CD4-positive, alpha-beta T cell treated with Interleukin-15 for 1 hour (primary cell): Measurements from ENCODE around the gene PPIE.
"Not testable (repeated sequence)": the region's sequence is repeated elsewhere in the genome, so short reads cannot be mapped to it uniquely, and the experiment has no call there.

Experiments
- DNase-seq: peaks from one replicate; pipeline ENCODE4 v3.0.0-alpha.2; 2020

Gene PPIE

DNA sequence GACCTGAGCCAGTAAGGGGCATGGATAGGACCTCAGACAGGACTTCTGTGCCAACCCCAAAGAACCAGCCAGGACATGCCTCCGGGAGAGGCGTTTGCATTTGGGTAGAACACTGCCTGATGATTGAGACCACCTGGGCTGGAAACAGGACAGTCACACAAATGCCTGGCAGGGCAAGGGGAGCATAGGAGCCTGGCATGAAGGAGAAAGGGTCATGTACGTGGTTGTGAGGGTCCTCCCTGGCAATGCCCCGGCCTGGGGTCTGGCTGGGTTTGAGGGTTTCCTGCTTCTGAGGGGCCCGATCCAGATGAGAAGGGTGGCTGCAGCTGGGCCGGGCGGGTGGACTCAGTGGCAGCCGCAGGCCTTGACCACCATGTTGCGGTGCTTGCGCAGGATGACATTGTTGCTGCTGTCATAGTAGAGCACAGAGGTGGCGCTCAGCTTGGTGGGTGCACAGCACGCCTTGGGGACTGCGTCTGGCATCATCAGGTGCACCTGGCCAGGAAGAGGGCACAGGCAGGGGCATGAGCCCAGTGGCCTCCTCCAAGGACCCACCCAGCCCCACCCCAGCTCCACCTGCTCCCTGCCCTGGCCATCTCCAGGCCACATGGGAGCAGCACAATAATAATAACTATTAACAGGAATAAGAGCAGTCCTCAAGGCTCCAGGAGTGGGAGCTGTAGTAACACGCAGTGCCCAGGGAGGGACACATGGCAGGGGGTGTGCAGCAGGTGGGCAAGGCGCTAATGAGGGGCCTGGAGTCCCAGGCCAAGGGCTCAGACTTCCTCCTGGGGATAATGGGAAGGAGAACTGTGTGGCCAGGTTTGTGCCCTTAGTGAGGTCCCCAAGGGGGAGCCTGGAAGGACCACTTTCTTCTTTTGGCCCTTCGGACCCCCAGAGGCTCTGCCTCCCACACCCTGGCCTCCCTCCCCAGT, 21.7 kb downstream of the PPIE start:
- DNase-seq, result no peak

DNA sequence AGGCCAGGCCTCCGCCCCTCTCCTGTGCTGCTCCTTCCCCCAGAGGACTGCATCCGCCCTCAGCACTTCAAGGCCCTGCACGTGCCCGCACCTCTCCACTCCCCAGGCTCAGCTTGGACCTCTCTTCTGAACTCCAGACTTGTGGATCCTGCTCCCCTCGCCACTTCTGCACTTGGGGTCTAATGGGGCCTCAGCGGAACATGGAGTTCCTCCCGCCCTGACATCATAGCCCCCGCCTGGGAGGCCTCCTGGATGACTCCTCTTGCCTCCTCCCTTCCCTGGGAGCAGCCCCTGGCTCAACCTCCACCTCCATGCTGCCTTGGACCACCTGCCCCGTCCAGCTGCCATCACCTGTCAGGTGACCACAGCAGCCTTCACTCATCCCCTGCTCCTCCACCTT, 22.3 kb downstream of the PPIE start:
- no peak for DNase-seq

GRCh38 chr1:39761557-39762260, 23.0 kb downstream of the PPIE start:
- no peak for DNase-seq

DNA sequence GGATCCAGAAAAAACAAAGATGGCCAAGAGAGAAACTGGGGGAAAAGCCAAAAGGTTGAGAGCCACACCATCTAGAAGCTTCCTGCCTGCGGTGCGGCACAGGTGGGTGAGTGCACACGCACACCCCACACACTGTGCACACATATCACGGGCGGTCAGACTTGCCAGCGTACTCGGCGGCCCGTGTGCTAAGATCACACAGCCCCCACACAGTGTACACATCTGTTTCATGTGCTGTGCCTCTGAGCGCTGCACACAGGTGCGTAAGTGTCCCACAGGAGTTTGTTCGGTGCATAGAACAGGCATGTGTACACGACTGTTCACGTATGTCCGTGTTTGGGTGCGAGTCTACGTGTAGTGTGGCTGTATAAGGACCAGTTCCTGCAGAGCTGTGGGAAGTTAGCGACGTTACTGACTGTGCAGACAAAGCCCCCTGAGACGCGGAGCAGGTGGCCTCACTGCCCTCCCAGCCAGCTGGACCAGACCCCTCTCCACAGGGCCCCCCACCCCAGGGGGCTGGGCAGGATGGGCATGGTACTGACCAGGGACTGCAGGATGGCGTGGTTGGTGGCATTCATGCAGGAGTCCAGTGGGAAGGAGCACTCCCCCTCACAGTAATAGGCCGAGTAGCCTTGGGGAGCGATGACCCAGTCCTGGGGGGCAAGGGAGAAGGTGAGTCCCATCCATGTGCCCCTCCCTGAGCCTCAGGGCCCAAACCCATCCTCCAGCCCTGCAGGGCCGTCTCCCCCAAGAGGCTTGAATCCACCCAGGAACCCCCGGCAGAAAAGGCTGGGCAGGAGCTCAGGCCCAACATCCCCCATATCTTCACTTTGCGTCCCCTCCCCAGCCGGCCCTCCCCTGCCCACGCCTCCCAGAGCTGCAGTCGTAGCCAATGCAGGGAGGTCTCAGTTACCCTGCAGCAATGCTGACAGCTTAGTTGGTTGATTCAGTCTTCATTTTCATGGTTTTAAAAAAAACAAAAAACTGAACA, 24.2 kb downstream of the PPIE start:
- DNase-seq, result no peak

DNA sequence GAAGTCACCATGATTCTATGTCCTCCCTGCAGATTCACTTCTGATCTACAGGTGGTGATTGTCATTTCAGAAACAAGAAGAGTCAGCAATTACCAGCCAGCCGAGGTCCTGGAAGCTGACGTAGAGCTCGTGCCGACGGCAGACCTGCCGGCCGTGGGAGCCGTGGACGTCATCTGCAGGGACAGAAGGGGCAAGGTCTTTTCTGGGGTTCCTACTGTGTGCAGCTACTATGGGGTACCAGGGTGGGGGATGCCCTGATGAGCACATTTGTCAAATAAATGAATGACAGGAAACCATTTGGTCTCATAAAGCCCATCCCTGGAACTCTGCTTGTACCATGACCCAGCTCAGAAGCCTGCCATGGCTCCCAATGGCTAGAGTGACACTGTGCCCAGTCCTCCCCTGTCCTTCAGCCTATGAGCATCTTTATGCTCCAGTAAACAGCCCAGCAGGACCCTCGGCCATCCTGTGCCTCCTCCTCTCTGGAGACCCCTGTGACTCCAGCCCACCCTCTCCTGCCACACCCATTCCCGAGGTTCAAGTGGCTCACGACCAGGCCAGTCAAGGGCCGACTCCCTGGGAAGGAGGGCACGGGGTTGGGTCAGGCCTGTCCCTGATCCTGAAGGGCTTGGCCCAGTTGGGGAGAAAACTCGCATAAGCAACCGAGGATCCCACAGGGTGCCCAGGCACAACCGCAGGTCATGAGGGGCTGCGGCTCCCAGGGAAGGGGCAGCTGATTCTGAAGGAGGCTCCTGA, 25.1 kb downstream of the PPIE start:
- DNase-seq, result not testable (repeated sequence)

- not testable (repeated sequence) for DNase-seq
These were observed 25.8 kb downstream of the PPIE start for GRCh38 chr1:39764512-39764911.

GRCh38 chr1:39766466-39766865, 27.8 kb downstream of the PPIE start:
- DNase-seq, result not testable (repeated sequence)

DNA sequence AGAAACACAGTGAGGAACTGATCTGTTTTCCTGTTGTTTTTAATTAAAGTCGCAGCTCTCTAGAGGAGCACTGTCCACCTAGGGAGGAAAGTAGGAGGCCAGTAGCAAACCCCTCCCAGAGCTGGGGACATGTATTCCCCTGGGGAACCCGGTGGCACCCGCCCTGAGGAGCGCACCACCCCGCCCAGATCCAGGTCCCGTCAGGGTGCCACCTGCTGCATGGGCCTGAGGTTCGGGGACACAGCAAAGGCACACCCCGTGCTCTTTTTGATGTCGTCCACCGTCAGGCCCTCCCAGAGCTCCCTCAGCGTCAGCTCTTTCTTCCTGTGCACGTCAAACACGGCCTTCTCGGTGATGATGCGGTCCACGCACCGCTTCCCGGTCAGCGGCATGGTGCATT, 30.8 kb downstream of the PPIE start:
- DNase-seq, result not testable (repeated sequence)

- not testable (repeated sequence) for DNase-seq
These were observed 31.7 kb downstream of the PPIE start for GRCh38 chr1:39770100-39771021.

GRCh38 chr1:39771022-39771532, 32.4 kb downstream of the PPIE start, which contains the start of gene OXCT2:
Gene OXCT2 (minus strand): TSS chr1:39771348. CDS start chr1:39771255, 93 bp downstream.
- not testable (repeated sequence) for DNase-seq

DNA sequence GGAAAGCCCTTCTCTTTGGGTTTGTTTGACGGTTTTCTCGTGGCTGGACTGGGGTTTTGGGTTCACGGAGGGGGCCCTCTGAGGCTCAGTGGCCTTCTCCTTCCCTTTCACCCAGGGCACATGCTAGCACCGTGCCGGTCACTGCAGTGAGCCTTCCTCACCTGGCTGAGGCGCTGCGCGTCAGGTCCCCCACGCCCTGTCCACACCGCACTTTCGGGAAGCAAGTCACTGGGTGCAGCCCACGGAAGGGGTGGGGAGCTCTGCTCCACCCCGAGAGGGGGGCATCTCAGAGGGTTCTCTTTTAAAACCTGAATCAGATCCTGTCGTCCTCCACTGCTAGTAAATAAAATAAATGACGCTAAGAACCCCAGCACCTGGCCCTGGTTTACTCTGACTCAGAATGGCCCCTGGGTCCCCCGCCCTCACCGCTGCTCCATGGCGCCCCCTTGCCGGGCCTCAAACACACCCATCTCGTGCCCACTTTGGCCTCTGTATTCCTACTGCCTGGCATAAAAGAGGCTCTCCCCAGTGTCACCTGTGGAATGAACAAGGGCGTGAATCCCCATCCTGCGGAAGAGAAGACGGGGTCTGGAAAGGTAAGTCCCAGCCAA, 34.8 kb downstream of the PPIE start:
- not testable (repeated sequence) for DNase-seq

DNA sequence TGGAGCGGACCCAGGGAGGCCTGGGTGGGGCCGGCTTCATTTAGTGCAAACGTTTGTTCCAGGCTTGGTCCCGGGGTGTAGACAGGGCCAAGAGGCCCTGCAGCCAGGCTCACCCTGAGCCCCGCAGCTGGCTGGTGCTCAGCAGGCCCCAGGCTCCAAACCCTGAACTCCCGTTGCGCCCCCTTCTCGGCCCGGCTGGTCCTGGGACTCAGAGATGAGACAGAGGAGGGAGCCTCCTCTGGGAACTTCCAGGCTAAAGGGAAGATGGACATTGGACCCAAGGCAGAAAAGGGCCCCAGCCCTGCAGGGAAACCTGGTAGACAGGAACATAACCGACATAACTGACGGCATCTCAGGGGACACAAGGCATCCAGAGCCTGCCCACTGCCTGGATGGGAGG, 36.5 kb downstream of the PPIE start:
- DNase-seq, result not testable (repeated sequence)

- not testable (repeated sequence) for DNase-seq
These were observed 37.2 kb downstream of the PPIE start for GRCh38 chr1:39775676-39776399.

DNA sequence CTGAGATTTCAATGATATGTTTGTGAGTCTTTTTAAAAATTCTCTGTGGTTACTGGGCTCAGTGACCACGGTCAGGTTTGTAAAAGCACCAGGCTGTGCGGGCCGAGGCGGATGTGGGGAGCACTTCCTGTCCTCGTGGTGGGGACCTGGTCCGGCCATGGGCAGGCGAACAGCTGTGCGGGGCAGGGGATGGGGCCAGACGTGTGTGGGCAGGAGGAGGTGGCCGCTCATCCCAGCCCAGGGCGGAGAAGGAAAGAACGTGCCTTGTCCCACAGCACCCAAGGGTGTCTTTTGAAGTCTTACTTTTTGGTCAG, 37.7 kb downstream of the PPIE start:
- DNase-seq, result no peak

DNA sequence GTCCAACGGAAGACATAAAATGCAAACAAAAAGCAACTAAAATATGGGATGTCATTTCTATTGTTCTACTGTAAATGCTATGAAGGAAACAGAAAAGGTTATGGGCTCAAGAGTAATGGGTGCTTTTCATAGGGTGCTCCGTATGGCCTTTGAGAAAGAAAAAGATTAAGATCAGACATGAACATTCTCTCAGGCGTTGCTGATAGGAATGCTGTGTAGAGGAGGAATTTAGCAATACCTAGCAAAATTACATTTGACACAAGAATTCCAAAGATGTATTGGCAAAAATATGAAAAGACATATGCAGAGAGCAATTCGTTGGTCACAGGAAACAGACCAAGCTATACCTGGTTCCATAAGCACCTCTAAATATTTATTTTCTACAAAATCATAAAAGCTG, 38.2 kb downstream of the PPIE start:
- no peak for DNase-seq

- no peak for DNase-seq
These were observed 38.6 kb downstream of the PPIE start for GRCh38 chr1:39777306-39777705.

- peak; percentile 0 for DNase-seq
These were observed 39.2 kb downstream of the PPIE start for GRCh38 chr1:39777896-39778295.

DNA sequence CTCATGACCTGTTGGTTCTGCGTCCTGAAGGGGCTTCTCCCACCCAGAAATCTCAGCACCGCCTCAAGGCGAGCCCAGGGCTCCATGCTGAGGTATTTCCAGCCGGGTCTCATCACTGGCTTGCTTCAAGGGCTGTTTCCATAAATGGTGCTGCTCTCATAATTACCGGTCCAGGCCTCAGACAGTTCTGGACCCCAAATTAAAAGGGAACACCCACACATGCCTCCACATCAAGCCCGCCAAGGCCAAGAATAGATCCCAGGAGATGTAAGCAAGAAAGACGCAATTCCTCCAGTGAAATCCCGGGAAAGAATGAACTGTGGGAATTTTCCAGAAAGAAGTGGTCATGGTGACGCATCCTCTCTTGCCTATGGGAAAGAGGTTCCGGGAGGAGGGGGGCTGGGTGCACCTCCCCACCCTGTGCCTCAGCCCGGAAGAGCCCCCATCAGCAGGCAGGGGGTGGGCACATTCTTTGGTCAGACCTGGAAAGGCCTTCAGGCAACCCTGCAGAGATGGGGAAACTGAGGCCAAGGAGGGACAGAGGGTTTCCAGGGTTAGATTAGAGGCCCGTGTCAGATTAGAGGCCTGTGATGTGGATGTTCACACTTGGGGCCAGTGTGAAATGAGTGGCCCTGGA, 39.9 kb downstream of the PPIE start:
- not testable (repeated sequence) for DNase-seq

DNA sequence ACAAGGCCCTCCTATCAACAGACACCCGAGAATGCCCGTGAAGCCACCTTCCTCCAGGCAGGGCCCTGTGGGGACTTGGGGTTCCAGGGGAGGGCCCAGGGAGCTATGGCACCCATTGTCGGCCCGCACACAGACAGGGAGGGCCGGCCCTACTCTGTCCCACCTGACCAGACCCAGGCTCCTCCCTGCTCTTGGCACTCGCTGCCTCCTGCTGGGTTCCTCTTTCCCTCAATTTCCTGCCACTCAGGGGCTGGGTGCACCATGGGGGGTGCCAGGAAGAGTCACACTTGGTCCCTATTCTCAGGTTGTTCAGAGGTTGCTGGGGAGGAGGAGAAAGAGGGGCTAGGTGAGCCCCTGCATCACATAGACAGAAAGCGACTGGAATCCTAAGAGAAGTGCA, 40.5 kb downstream of the PPIE start:
- no peak for DNase-seq
